Epidermal melanocyte (primary cell): ENCODE results near the gene COPS9.

Experiments used
- DNase-seq: peaks from one replicate; pipeline ENCODE4 v3.0.0; 2011; ENCODE audit warnings: low spot score; ENCODE audit not compliant: insufficient read length

COPS9 gene

DNA sequence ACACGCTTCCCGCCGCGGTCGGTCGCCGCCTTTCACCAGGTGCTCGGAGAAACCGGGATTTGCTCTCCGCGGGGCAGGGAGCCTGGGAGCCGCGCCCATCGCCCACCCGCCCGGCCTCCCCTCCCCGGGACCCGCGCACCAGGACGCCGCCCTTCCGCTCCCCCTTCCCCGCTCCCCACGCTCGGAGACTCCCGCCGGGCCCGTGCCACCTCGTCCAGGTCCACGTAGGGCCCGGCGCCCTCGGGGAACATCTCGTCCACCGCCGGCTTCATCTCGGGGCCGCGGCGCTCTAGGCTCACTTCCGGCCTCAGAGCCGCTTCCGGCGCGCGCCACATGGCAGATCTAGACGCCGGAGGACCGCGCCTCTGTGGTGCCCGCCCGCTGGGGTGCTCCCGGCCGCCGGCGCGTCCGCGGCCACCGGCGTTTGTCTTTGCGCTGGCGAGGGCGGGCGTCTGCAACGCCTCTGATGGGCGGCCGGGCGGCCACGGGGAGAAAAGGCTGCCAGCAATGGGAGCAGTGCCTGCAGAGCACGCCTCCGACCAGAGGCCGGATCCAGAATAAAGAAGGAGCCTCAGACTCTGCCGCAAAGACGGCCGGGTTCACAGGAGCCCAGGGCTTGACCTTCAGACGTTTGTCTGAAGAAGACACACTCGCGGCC lies at the start of gene COPS9:
Gene COPS9, minus strand, starts transcription at position 293 of the 658 bp plus-strand sequence. Its CDS starts 21 bp downstream, at position 272.
- peak; percentile 94 for DNase-seq

DNA sequence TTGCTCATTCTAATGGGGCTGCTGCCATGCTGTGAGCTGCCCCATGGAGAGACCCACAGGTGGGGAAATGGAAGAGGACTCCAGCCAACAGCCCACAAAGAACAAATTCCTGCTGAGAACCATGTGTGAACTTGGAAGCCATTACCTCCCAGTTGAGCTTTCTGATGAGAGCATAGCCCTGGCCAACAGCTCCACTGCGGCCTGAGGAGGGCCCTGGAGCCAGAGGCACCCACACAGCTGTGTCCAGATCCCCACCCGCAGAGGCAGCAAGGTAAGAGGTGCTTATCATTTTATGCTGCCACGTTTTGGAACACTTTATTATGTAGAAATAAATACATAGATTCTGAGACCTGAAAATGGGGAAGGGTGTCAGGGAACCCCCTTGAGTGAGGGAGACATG lies 48.6 kb upstream of the COPS9 start:
- no peak for DNase-seq

- no peak for DNase-seq
Measured at GRCh38 chr2:240183875-240184590, 47.9 kb upstream of the COPS9 start.

GRCh38 chr2:240183006-240183874 lies 47.1 kb upstream of the COPS9 start:
- no peak for DNase-seq

- no peak for DNase-seq
Measured at GRCh38 chr2:240182476-240182875, 46.4 kb upstream of the COPS9 start.

- no peak for DNase-seq
Measured at GRCh38 chr2:240182001-240182400, 45.9 kb upstream of the COPS9 start.

- no peak for DNase-seq
Measured at GRCh38 chr2:240179941-240180666, 44.0 kb upstream of the COPS9 start.

DNA sequence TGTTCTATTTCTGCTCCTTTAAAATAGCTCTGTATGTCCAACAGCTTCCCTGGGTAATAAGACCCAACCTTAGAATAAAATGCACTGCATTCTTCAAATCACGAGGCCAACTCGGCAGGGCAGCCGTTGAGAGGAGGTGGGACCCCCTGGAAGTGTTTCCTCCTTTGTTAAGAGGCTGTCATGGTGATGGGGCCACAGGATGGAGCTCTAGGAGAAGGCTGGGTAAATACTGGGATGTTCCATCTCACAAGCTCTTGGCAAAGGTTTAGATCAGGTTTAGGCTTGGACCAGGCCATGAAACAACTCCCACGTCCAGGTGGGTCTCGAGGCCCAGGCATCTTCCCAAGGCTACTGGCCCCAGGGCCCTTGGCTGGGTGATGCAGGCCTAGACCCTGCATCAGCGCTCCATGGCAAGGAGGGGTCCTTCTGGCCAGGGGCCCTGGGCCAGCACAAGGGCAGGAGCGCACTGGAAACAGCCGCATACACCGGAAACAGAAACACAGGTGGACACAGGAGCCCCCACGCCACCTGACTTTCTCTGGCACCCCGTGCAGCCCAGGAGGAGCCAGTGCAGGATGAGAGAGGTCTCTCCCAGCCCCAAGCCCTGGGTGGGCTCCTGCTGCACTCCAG lies 43.2 kb upstream of the COPS9 start:
- DNase-seq: no peak

GRCh38 chr2:240178564-240178963 lies 42.5 kb upstream of the COPS9 start:
- no peak for DNase-seq

GRCh38 chr2:240174496-240174895 lies 38.4 kb upstream of the COPS9 start:
- DNase-seq: no peak

DNA sequence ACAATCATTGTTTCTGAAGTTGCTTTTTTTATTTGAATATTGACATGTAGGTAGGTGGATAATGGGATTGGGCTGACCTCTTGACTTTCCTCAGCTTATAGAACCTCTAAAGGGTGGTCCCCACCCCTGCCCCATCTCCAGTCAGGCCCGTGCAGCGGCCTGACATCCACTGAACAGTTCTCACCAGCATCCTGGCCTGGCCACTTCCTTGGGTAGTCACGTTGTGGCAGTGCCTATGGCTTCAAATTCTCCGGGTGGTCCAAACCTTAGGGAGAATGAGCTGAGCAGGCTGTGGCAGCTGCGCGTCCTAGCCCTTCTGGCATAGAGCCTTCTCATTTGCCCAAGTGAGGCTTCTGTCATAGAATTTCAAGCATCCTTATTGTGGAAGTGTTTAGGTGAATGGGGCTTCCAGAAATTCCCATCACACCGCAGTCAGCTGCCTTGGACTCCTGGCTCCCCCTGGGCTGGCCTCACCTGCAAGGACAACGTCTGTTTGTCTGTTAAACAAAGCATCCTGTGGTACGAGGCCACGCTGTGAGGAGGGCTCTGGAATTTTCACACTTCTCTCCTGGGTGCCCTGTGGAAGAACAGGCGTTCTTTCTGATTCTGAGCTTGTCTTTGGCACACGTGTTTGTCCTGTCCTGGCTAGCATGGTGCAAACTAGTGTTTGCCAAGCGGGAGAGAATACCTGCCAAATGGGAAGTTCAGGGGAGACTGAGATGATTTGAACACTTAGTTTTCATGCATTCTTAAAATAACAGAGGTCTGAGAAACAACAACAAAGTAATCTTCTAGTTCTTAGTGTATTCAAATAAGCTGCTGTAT lies 36.2 kb upstream of the COPS9 start:
- DNase-seq: no peak

- no peak for DNase-seq
Measured at GRCh38 chr2:240170883-240171282, 34.8 kb upstream of the COPS9 start.

DNA sequence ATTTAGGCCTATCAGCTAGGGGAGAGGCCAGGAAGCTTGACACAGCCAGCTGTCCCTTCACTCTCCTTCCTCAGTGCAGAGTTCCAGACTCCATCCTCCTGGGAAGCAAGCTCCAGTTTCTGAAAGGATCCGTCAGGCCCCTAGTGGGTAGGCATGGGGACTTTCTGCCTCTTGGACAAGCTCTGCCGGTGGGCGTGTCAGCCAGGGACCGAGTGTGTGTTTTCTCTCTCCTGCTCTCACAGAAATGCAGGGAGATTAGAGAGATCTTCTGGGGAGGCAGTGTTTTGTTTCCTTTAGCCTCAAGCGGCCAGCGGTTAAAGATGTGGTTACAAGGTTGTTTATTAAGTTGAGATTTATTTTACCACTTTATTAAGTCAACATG lies 34.2 kb upstream of the COPS9 start:
- DNase-seq: peak; percentile 31

- DNase-seq: no peak
Measured at GRCh38 chr2:240169486-240170353, 33.6 kb upstream of the COPS9 start.

GRCh38 chr2:240168546-240169361 lies 32.6 kb upstream of the COPS9 start:
- no peak for DNase-seq

DNA sequence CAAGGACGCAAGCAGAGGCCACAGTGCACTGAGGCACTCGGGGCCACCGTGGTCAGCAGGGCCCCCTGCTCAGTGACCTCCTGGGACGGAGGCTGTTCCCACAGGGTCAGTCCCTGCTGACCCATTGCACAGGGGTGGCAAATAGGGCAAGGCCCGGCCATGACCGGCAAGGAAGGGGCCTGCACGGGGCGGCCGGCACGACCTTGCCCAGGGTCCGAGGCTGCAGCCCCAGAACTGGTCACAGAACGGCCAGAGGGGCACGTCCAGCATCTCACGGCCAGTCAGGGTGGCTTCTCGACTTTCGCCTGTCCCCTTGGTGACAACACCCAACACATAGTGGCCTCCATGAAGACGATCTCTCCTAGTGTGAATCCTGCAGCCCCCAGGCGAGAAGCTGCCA lies 31.9 kb upstream of the COPS9 start:
- DNase-seq: no peak

- DNase-seq: no peak
Measured at GRCh38 chr2:240167588-240167880, 31.4 kb upstream of the COPS9 start.

- no peak for DNase-seq
Measured at GRCh38 chr2:240166761-240167587, 30.9 kb upstream of the COPS9 start.
